HG03460 (cell line): ENCODE data around the gene HAX1.
A peak's percentile ranks its signal among the peaks of the same experiment; 100 is the strongest.
"Not testable (repeated sequence)": the region's sequence is repeated elsewhere in the genome, so short reads cannot be mapped to it uniquely, and the experiment has no call there.

Experiments
- ATAC-seq: cut with Tn5 transposase; IDR thresholded peaks from one replicate; pipeline ENCODE4 v1.9.1; 2021; ENCODE audit not compliant: unreplicated experiment

Gene HAX1

GRCh38 chr1:154272217-154272998, at the start of gene HAX1:
Gene HAX1 (plus strand): TSS chr1:154272629. CDS start chr1:154272724, 95 bp downstream.
- peak; percentile 89 for ATAC-seq

GRCh38 chr1:154222918-154223317, 49.5 kb upstream of the HAX1 start:
- ATAC-seq, result no peak

- ATAC-seq, result no peak
These were observed 48.8 kb upstream of the HAX1 start for GRCh38 chr1:154223621-154224020.

GRCh38 chr1:154225370-154225769, 47.1 kb upstream of the HAX1 start:
- ATAC-seq, result no peak

- not testable (repeated sequence) for ATAC-seq
These were observed 41.3 kb upstream of the HAX1 start for GRCh38 chr1:154231112-154231511.

GRCh38 chr1:154233127-154233526, 39.3 kb upstream of the HAX1 start:
- ATAC-seq, result not testable (repeated sequence)

GRCh38 chr1:154236855-154237254, 35.6 kb upstream of the HAX1 start:
- ATAC-seq, result no peak

- ATAC-seq, result no peak
These were observed 35.0 kb upstream of the HAX1 start for GRCh38 chr1:154237435-154237834.

- ATAC-seq, result no peak
These were observed 34.4 kb upstream of the HAX1 start for GRCh38 chr1:154237880-154238506.

GRCh38 chr1:154239491-154239890, 32.9 kb upstream of the HAX1 start:
- no peak for ATAC-seq

- no peak for ATAC-seq
These were observed 32.1 kb upstream of the HAX1 start for GRCh38 chr1:154240294-154240833.

GRCh38 chr1:154241703-154242351, 30.6 kb upstream of the HAX1 start:
- ATAC-seq, result no peak

- ATAC-seq, result no peak
These were observed 18.8 kb upstream of the HAX1 start for GRCh38 chr1:154253671-154254070.

- no peak for ATAC-seq
These were observed 15.7 kb upstream of the HAX1 start for GRCh38 chr1:154256686-154257085.

GRCh38 chr1:154258784-154259183, 13.6 kb upstream of the HAX1 start:
- ATAC-seq, result no peak

GRCh38 chr1:154260127-154260526, 12.3 kb upstream of the HAX1 start:
- ATAC-seq, result no peak

- ATAC-seq, result no peak
These were observed 8.7 kb upstream of the HAX1 start for GRCh38 chr1:154263465-154264332.

GRCh38 chr1:154264454-154264853, 8.0 kb upstream of the HAX1 start:
- ATAC-seq, result no peak

- no peak for ATAC-seq
These were observed 6.8 kb upstream of the HAX1 start for GRCh38 chr1:154265586-154265985.

- no peak for ATAC-seq
These were observed 1.6 kb upstream of the HAX1 start for GRCh38 chr1:154270833-154271232.
